Activated CD8-positive, alpha-beta T cell treated with anti-CD3 and anti-CD28 coated beads for 36 hours (primary cell): ENCODE measurements around the gene RIC3. TPM values are rescaled to one million over a fixed set of nuclear protein-coding genes. Genes with fewer than 3 reads are reported as not detected.
"Not testable (repeated sequence)": the region's sequence is repeated elsewhere in the genome, so short reads cannot be mapped to it uniquely, and the experiment has no call there.

Experiments
- ATAC-seq: fragments of 200-7000 bp; cut with Tn5 transposase; one replicate; pipeline ENCODE4 v1.10.0; 2021; ENCODE audit warnings: mild to moderate bottlenecking, moderate library complexity
- CTCF ChIA-PET: fragments of 350-600 bp; sonication (Branson Sonifier 250); formaldehyde crosslinking; loops from one replicate; lab custom pipeline; 2021; ENCODE audit warnings: antibody characterized with exemption; lab: Charles Lee
- POLR2A ChIA-PET: fragments of 350-600 bp; sonication (Branson Sonifier 250); formaldehyde crosslinking; loops from one replicate; lab custom pipeline; 2021; ENCODE audit warnings: antibody characterized with exemption; lab: Charles Lee
- DNase-seq: peaks from one replicate; pipeline ENCODE4 v3.0.0-alpha.2; 2020
- H3K27ac Mint-ChIP-seq: one replicate; pipeline ENCODE4 v1.8.0; 2021; ENCODE audit warnings: mild to moderate bottlenecking, mixed read lengths
- H3K27me3 Mint-ChIP-seq: one replicate; pipeline ENCODE4 v1.8.0; 2021; ENCODE audit warnings: mixed read lengths
- H3K36me3 Mint-ChIP-seq: one replicate; pipeline ENCODE4 v1.8.0; 2021; ENCODE audit warnings: low read depth, mixed read lengths
- H3K4me1 Mint-ChIP-seq: one replicate; pipeline ENCODE4 v1.8.0; 2021; ENCODE audit warnings: low read depth, mixed read lengths
- H3K4me3 Mint-ChIP-seq: one replicate; pipeline ENCODE4 v1.8.0; 2021; ENCODE audit warnings: mild to moderate bottlenecking, moderate library complexity, mixed read lengths
- H3K9me3 Mint-ChIP-seq: one replicate; pipeline ENCODE4 v1.8.0; 2021; ENCODE audit warnings: mixed read lengths
- CTCF ChIP-seq: fragments of 200-600 bp; IDR thresholded peaks from one replicate; pipeline ENCODE4 v1.8.0; 2022; ENCODE audit warnings: antibody characterized with exemption, mild to moderate bottlenecking
- intact Hi-C: fragments of 100-400 bp; cut with micrococcal nuclease; formaldehyde crosslinking; loops from one replicate; pipeline ENCODE4 v1.10.0; 2022
- total RNA-seq, 2 experiments: library from RNA; stranded (reverse); gene quantifications; one replicate each; pipeline ENCODE4 v1.2.3, GENCODE V29; 2021

The RIC3 gene
- total RNA-seq, 2 experiments from 2014 or later: 7.6 to 7.7 TPM

GRCh38 chr11:8178297-8178696 lies 9.5 kb upstream of the RIC3 start:
- Mint-ChIP-seq H3K4me1 (no peaks in the 10 kb centered on the region), H3K36me3 (no peaks in the 10 kb centered on the region), H3K27me3 (peaks cover 8% of the 10 kb centered on the region), H3K27ac (no peak overlapping the region), H3K4me3 (no peak overlapping the region), H3K9me3 (no peaks in the 10 kb centered on the region)
- ATAC-seq (no peak), DNase-seq (no peak)
- no peak for TF ChIP-seq CTCF
- ChIA-PET POLR2A (no interaction called here), CTCF (interaction anchor here (0.9 to 2.7 kb wide), 4 partner anchors 15 to 80 kb away, joined by 3 to 7 read pairs (median 5); no protein-coding TSS in a partner anchor)
- intact Hi-C loops: no loop called here

- Mint-ChIP-seq H3K36me3 (no peaks in the 10 kb centered on the region), H3K4me1 (no peaks in the 10 kb centered on the region), H3K9me3 (no peaks in the 10 kb centered on the region), H3K27ac (no peak overlapping the region), H3K27me3 (peaks cover 13% of the 10 kb centered on the region), H3K4me3 (no peak overlapping the region)
- ChIA-PET POLR2A (interaction anchor here (0.7 kb wide), 1 partner anchor 13 kb away, joined by 3 read pairs; no protein-coding TSS in a partner anchor), CTCF (interaction anchor here (2.7 kb wide), 1 partner anchor 19 kb away, joined by 7 read pairs; no protein-coding TSS in a partner anchor)
- TF ChIP-seq CTCF: no peak
- intact Hi-C loops: no loop called here
- DNase-seq (no peak), ATAC-seq (no peak)
Observed at GRCh38 chr11:8177136-8177535, 8.3 kb upstream of the RIC3 start.

GRCh38 chr11:8167796-8168195 lies 1.0 kb downstream of the RIC3 start:
- intact Hi-C loops: no loop called here
- H3K9me3 Mint-ChIP-seq: no peaks in the 10 kb centered on the region
- peaks cover 29% of the 10 kb centered on the region for H3K27me3 Mint-ChIP-seq
- peaks cover 20% of the 10 kb centered on the region for H3K4me1 Mint-ChIP-seq
- CTCF ChIA-PET: interaction anchor here (1.1 kb wide), 1 partner anchor 25 kb away, joined by 4 read pairs; no protein-coding TSS in a partner anchor
- no peak for ATAC-seq
- TF ChIP-seq CTCF: no peak
- no peak for DNase-seq
- peak overlapping the region; percentile 80 for H3K4me3 Mint-ChIP-seq
- POLR2A ChIA-PET: interaction anchor here (1.0 kb wide), 1 partner anchor 57 kb away, joined by 3 read pairs; no protein-coding TSS in a partner anchor
- H3K27ac Mint-ChIP-seq: no peak overlapping the region
- no peaks in the 10 kb centered on the region for H3K36me3 Mint-ChIP-seq

- no peak for DNase-seq
- H3K27me3 Mint-ChIP-seq: peaks cover 24% of the 10 kb centered on the region
- no peaks in the 10 kb centered on the region for H3K9me3 Mint-ChIP-seq
- no peaks in the 10 kb centered on the region for H3K36me3 Mint-ChIP-seq
- H3K4me3 Mint-ChIP-seq: no peak overlapping the region
- ChIA-PET POLR2A (no interaction called here), CTCF (no interaction called here)
- peaks cover 20% of the 10 kb centered on the region for H3K4me1 Mint-ChIP-seq
- intact Hi-C loops: no loop called here
- ATAC-seq: no peak
- no peak overlapping the region for H3K27ac Mint-ChIP-seq
- TF ChIP-seq CTCF: no peak
Observed at GRCh38 chr11:8164746-8165145, 4.1 kb downstream of the RIC3 start.

- H3K27me3 Mint-ChIP-seq, ATAC-seq, DNase-seq, POLR2A ChIA-PET, H3K4me1 Mint-ChIP-seq, H3K36me3 Mint-ChIP-seq, H3K9me3 Mint-ChIP-seq, H3K27ac Mint-ChIP-seq, H3K4me3 Mint-ChIP-seq, intact Hi-C loops, CTCF ChIA-PET: not testable (repeated sequence)
Observed at GRCh38 chr11:8161627-8162304, 7.1 kb downstream of the RIC3 start.
